Measurements from ENCODE around the gene MSH2.
"Not testable (repeated sequence)": the region's sequence is repeated elsewhere in the genome, so short reads cannot be mapped to it uniquely, and the experiment has no call there.

Gene MSH2

GRCh38 chr2:47437287-47437686, 34.3 kb downstream of the MSH2 start:
- DNase-seq (ENCODE audit: extremely low read depth, insufficient read length) = no peak
- H3K36me3 ChIP-seq (ENCODE audit: control insufficient read depth, insufficient read depth, low read length) = no peaks in the 10 kb centered on the region; the same call in 1 of the 2 replicates

GRCh38 chr2:47438106-47438505, 35.1 kb downstream of the MSH2 start:
- H3K4me3 ChIP-seq (replicated peaks; ENCODE audit: low read depth, low read length) = no peak overlapping the region
- TF ChIP-seq CTCF (IDR thresholded peaks at IDR 0.05; ENCODE audit: insufficient read depth, low read length, poor library complexity, severe bottlenecking) = no peak
- H3K27me3 ChIP-seq (replicated peaks; ENCODE audit: control insufficient read depth, insufficient read depth, low read length) = no peaks in the 10 kb centered on the region
- DNase-seq (ENCODE audit: extremely low read depth, insufficient read length) = no peak
- no peaks in the 10 kb centered on the region; the same call in 1 of the 2 replicates for H3K36me3 ChIP-seq (ENCODE audit: control insufficient read depth, insufficient read depth, low read length)

More at GRCh38 chr2:47437287-47437686, 34.3 kb downstream of the MSH2 start:
- Histone ChIP-seq H3K4me3 (replicated peaks; ENCODE audit: low read depth, low read length) (no peak overlapping the region), H3K27me3 (replicated peaks; ENCODE audit: control insufficient read depth, insufficient read depth, low read length) (no peaks in the 10 kb centered on the region)
- TF ChIP-seq CTCF (IDR thresholded peaks at IDR 0.05; ENCODE audit: insufficient read depth, low read length, poor library complexity, severe bottlenecking) = peak; percentile 27

GRCh38 chr2:47438783-47439182, 35.8 kb downstream of the MSH2 start:
- Histone ChIP-seq H3K27me3 (replicated peaks; ENCODE audit: control insufficient read depth, insufficient read depth, low read length) (no peaks in the 10 kb centered on the region), H3K4me3 (replicated peaks; ENCODE audit: low read depth, low read length) (no peak overlapping the region), H3K36me3 (ENCODE audit: control insufficient read depth, insufficient read depth, low read length) (no peaks in the 10 kb centered on the region; the same call in 1 of the 2 replicates)
- no peak for DNase-seq (ENCODE audit: extremely low read depth, insufficient read length)
- TF ChIP-seq CTCF (IDR thresholded peaks at IDR 0.05; ENCODE audit: insufficient read depth, low read length, poor library complexity, severe bottlenecking) = no peak

- no peak for DNase-seq (ENCODE audit: extremely low read depth, insufficient read length)
- peaks cover 3% of the 10 kb centered on the region for H3K36me3 ChIP-seq (ENCODE audit: control insufficient read depth, insufficient read depth, low read length)
- TF ChIP-seq CTCF (IDR thresholded peaks at IDR 0.05; ENCODE audit: insufficient read depth, low read length, poor library complexity, severe bottlenecking) = no peak
- H3K4me3 ChIP-seq (replicated peaks; ENCODE audit: low read depth, low read length) = no peak overlapping the region
- no peaks in the 10 kb centered on the region for H3K27me3 ChIP-seq (replicated peaks; ENCODE audit: control insufficient read depth, insufficient read depth, low read length)
Observed at GRCh38 chr2:47451790-47452189, 48.8 kb downstream of the MSH2 start.

GRCh38 chr2:47452761-47453160, 49.8 kb downstream of the MSH2 start:
- Histone ChIP-seq H3K27me3 (replicated peaks; ENCODE audit: control insufficient read depth, insufficient read depth, low read length) (no peaks in the 10 kb centered on the region), H3K36me3 (ENCODE audit: control insufficient read depth, insufficient read depth, low read length) (peaks cover 3% of the 10 kb centered on the region), H3K4me3 (replicated peaks; ENCODE audit: low read depth, low read length) (no peak overlapping the region)
- no peak for DNase-seq (ENCODE audit: extremely low read depth, insufficient read length)
- no peak for TF ChIP-seq CTCF (IDR thresholded peaks at IDR 0.05; ENCODE audit: insufficient read depth, low read length, poor library complexity, severe bottlenecking)

GRCh38 chr2:47454818-47455217, 51.9 kb downstream of the MSH2 start:
- DNase-seq (ENCODE audit: extremely low read depth, insufficient read length); H3K4me3 ChIP-seq (replicated peaks; ENCODE audit: low read depth, low read length); H3K27me3 ChIP-seq (replicated peaks; ENCODE audit: control insufficient read depth, insufficient read depth, low read length); H3K36me3 ChIP-seq (ENCODE audit: control insufficient read depth, insufficient read depth, low read length): not testable (repeated sequence)

All from GM06990 (cell line).